Right atrium auricular region (tissue), 2 donors: ENCODE data around the gene GMIP. TPM values are rescaled to one million over a fixed set of nuclear protein-coding genes. Genes with fewer than 3 reads are reported as not detected.
"Not testable (repeated sequence)": the region's sequence is repeated elsewhere in the genome, so short reads cannot be mapped to it uniquely, and the experiment has no call there.

ENCODE experiments used
- DNase-seq: peaks from one replicate; pipeline ENCODE4 v3.0.0-alpha.2; 2019; ENCODE audit warnings: low spot score
- H3K27ac ChIP-seq, 2 donors: fragments of 200-600 bp; sonication (generic); 1 replicate in 1 of 2; 2 replicates in 1 of 2; pipeline ENCODE4 v1.5.1; 2016 to 2019
- H3K27me3 ChIP-seq, 2 donors: fragments of 200-600 bp; sonication (generic); one replicate each; pipeline versions ENCODE4 v1.5.1 to v1.6.0; 2017 to 2019
- H3K36me3 ChIP-seq: fragments of 200-600 bp; sonication (generic); one replicate; pipeline ENCODE4 v1.5.1; 2016
- H3K4me1 ChIP-seq, 2 donors: fragments of 200-600 bp; sonication (generic); one replicate each; pipeline versions ENCODE4 v1.5.1 to v1.6.0; 2017 to 2019
- H3K4me3 ChIP-seq, 2 donors: fragments of 200-600 bp; sonication (generic); 1 replicate in 1 of 2; 2 replicates in 1 of 2; pipeline ENCODE4 v1.5.1; 2017 to 2019; ENCODE audit warnings: mild to moderate bottlenecking in 1 of 2, moderate library complexity in 1 of 2
- H3K9me3 ChIP-seq, 2 donors: fragments of 200-600 bp; sonication (generic); one replicate each; pipeline ENCODE4 v1.5.1; 2019
- CTCF ChIP-seq, 2 donors: fragments of 200-600 bp; sonication (generic); IDR thresholded peaks; one replicate each; pipeline ENCODE4 v1.5.1; 2019; ENCODE audit warnings: antibody characterized with exemption in 2 of 2
- total RNA-seq, 2 donors: library from RNA; depleted of rRNA; stranded (reverse); fragments of >200 nt; gene quantifications; one replicate each; pipeline ENCODE4 v1.1.0, GENCODE V29; 2016

Gene GMIP
- total RNA-seq, 2 donors from 2014 or later, result 2.3 to 4.9 TPM

GRCh38 chr19:19602713-19603324 lies 40.6 kb downstream of the GMIP start:
- H3K4me1 ChIP-seq, result no peaks in the 10 kb centered on the region
- H3K27me3 ChIP-seq, result no peaks in the 10 kb centered on the region
- H3K27ac ChIP-seq, result no peak overlapping the region
- DNase-seq, result no peak
- no peak overlapping the region for H3K4me3 ChIP-seq
- no peaks in the 10 kb centered on the region for H3K9me3 ChIP-seq
- H3K36me3 ChIP-seq, result no peaks in the 10 kb centered on the region
- TF ChIP-seq CTCF (IDR thresholded peaks at IDR 0.05), result no peak

GRCh38 chr19:19602136-19602712 lies 41.2 kb downstream of the GMIP start:
- H3K9me3 ChIP-seq, result no peaks in the 10 kb centered on the region
- H3K4me1 ChIP-seq, result no peaks in the 10 kb centered on the region
- no peaks in the 10 kb centered on the region for H3K27me3 ChIP-seq
- H3K36me3 ChIP-seq, result no peaks in the 10 kb centered on the region
- no peak overlapping the region for H3K27ac ChIP-seq
- H3K4me3 ChIP-seq, result no peak overlapping the region
- no peak for DNase-seq
- no peak for TF ChIP-seq CTCF (IDR thresholded peaks at IDR 0.05)

- Histone ChIP-seq H3K27ac (no peak overlapping the region), H3K36me3 (no peaks in the 10 kb centered on the region), H3K9me3 (no peaks in the 10 kb centered on the region), H3K27me3 (no peaks in the 10 kb centered on the region), H3K4me1 (no peaks in the 10 kb centered on the region), H3K4me3 (no peak overlapping the region)
- no peak for TF ChIP-seq CTCF (IDR thresholded peaks at IDR 0.05)
- no peak for DNase-seq
These were observed 42.6 kb downstream of the GMIP start for GRCh38 chr19:19600793-19601330.

GRCh38 chr19:19598728-19599451 lies 44.6 kb downstream of the GMIP start:
- H3K27ac ChIP-seq, H3K36me3 ChIP-seq, DNase-seq, H3K4me1 ChIP-seq, H3K4me3 ChIP-seq, H3K9me3 ChIP-seq, H3K27me3 ChIP-seq: not testable (repeated sequence)

GRCh38 chr19:19597809-19598306 lies 45.6 kb downstream of the GMIP start:
- no peak overlapping the region for H3K27ac ChIP-seq
- H3K9me3 ChIP-seq, result no peaks in the 10 kb centered on the region
- TF ChIP-seq CTCF (IDR thresholded peaks at IDR 0.05), result no peak
- no peaks in the 10 kb centered on the region for H3K4me1 ChIP-seq
- H3K36me3 ChIP-seq, result no peaks in the 10 kb centered on the region
- DNase-seq, result no peak
- no peak overlapping the region for H3K4me3 ChIP-seq
- H3K27me3 ChIP-seq, result no peaks in the 10 kb centered on the region

- no peak overlapping the region for H3K27ac ChIP-seq
- no peak for DNase-seq
- H3K4me3 ChIP-seq, result no peak overlapping the region
- no peaks in the 10 kb centered on the region for H3K27me3 ChIP-seq
- TF ChIP-seq CTCF (IDR thresholded peaks at IDR 0.05), result no peak
- H3K4me1 ChIP-seq, result no peaks in the 10 kb centered on the region
- H3K9me3 ChIP-seq, result no peaks in the 10 kb centered on the region
- no peaks in the 10 kb centered on the region for H3K36me3 ChIP-seq
These were observed 48.2 kb downstream of the GMIP start for GRCh38 chr19:19595171-19595701.
